GM12878 (cell line): ENCODE measurements around the gene RIPK3. TPM values are rescaled to one million over a fixed set of nuclear protein-coding genes. Genes with fewer than 3 reads are reported as not detected.
A peak's percentile ranks its signal among the peaks of the same experiment; 100 is the strongest.

Source experiments
- ATF7 ChIP-seq: fragments of 450-650 bp; IDR thresholded peaks from 2 replicates; pipeline ENCODE4 v1.6.1; 2016; ENCODE audit warnings: low read depth, mild to moderate bottlenecking
- BCL11A ChIP-seq: IDR thresholded peaks from 2 replicates; pipeline ENCODE4 v1.6.1; 2011; ENCODE audit warnings: low read depth, low read length
- CBFB ChIP-seq: IDR thresholded peaks from 2 replicates; pipeline ENCODE4 v1.6.1; 2016; ENCODE audit warnings: antibody characterized with exemption, low read depth
- CHD1 ChIP-seq: IDR thresholded peaks from 2 replicates; pipeline ENCODE4 v1.6.1; 2012; ENCODE audit warnings: low read depth, low read length, improper control_type of control experiment
- FOS ChIP-seq: IDR thresholded peaks from 3 replicates; pipeline ENCODE4 v1.6.1; 2011; ENCODE audit warnings: borderline replicate concordance; ENCODE audit not compliant: insufficient read length; ENCODE audit errors: extremely low read depth
- GABPA ChIP-seq: IDR thresholded peaks from 2 replicates; pipeline ENCODE4 v1.6.1; 2014; ENCODE audit warnings: antibody characterized with exemption, low read depth, mild to moderate bottlenecking, inconsistent platforms
- HDGF ChIP-seq: fragments of 450-650 bp; IDR thresholded peaks from 2 replicates; pipeline ENCODE4 v1.6.1; 2016; ENCODE audit warnings: antibody characterized with exemption
- JUNB ChIP-seq: IDR thresholded peaks from 2 replicates; pipeline ENCODE4 v1.6.1; 2016; ENCODE audit warnings: antibody characterized with exemption, mild to moderate bottlenecking
- KDM1A ChIP-seq: fragments of 200-600 bp; sonication (generic); IDR thresholded peaks from 2 replicates; pipeline ENCODE4 v1.6.1; 2016; ENCODE audit warnings: borderline replicate concordance
- NFIC ChIP-seq: IDR thresholded peaks from 2 replicates; pipeline ENCODE4 v1.6.1; 2012; ENCODE audit warnings: low read depth, mild to moderate bottlenecking, inconsistent platforms, low read length, moderate library complexity
- NFXL1 ChIP-seq: fragments of 450-650 bp; IDR thresholded peaks from 2 replicates; pipeline ENCODE4 v1.6.1; 2017; ENCODE audit warnings: antibody characterized with exemption, mild to moderate bottlenecking, borderline replicate concordance
- NFYB ChIP-seq: IDR thresholded peaks from 2 replicates; pipeline ENCODE4 v1.6.1; 2011; ENCODE audit warnings: low read depth, mild to moderate bottlenecking, low read length, improper control_type of control experiment, moderate library complexity; ENCODE audit not compliant: insufficient read depth
- NR2C1 ChIP-seq: fragments of 450-650 bp; IDR thresholded peaks from 2 replicates; pipeline ENCODE4 v1.6.1; 2017; ENCODE audit warnings: antibody characterized with exemption, mild to moderate bottlenecking, moderate library complexity
- NR2C2 ChIP-seq: IDR thresholded peaks from 2 replicates; pipeline ENCODE4 v1.6.1; 2011; ENCODE audit warnings: borderline replicate concordance, low read depth; ENCODE audit not compliant: control insufficient read depth, insufficient read length
- POLR2A ChIP-seq: IDR thresholded peaks from 2 replicates; pipeline ENCODE4 v1.6.1; 2011; ENCODE audit warnings: low read depth, mild to moderate bottlenecking, low read length
- RAD21 ChIP-seq: IDR thresholded peaks from 2 replicates; pipeline ENCODE4 v1.6.1; 2011; ENCODE audit warnings: mild to moderate bottlenecking, low read depth, low read length, moderate library complexity; ENCODE audit not compliant: insufficient read depth
- RB1 ChIP-seq: fragments of 450-650 bp; formaldehyde crosslinking; IDR thresholded peaks from 2 replicates; pipeline ENCODE4 v1.6.1; 2017; ENCODE audit warnings: mild to moderate bottlenecking, borderline replicate concordance
- RUNX3 ChIP-seq: IDR thresholded peaks from 2 replicates; pipeline ENCODE4 v1.6.1; 2012; ENCODE audit warnings: low read length, inconsistent platforms
- SP1 ChIP-seq: IDR thresholded peaks from one replicate; pipeline ENCODE4 v1.6.1; 2011; ENCODE audit warnings: low read depth, low read length
- SPI1 ChIP-seq: IDR thresholded peaks from 2 replicates; pipeline ENCODE4 v1.6.1; 2011; ENCODE audit warnings: low read depth, mild to moderate bottlenecking, low read length, moderate library complexity, borderline replicate concordance; ENCODE audit not compliant: insufficient read depth
- SREBF2 ChIP-seq: IDR thresholded peaks from 2 replicates; pipeline ENCODE4 v1.6.1; 2012; ENCODE audit warnings: mild to moderate bottlenecking, low read length
- TBL1XR1 ChIP-seq: IDR thresholded peaks from 2 replicates; pipeline ENCODE4 v1.6.1; 2012; ENCODE audit warnings: low read depth, low read length, improper control_type of control experiment
- ZNF274 ChIP-seq: IDR thresholded peaks from one replicate; pipeline ENCODE4 v1.8.0; 2011; ENCODE audit not compliant: insufficient read length, insufficient read depth
- ZNF384 ChIP-seq: IDR thresholded peaks from 2 replicates; pipeline ENCODE4 v1.6.1; 2012; ENCODE audit warnings: low read depth, mild to moderate bottlenecking, low read length, improper control_type of control experiment, borderline replicate concordance
- ZNF622 ChIP-seq: fragments of 450-650 bp; IDR thresholded peaks from 2 replicates; pipeline ENCODE4 v1.6.1; 2017; ENCODE audit warnings: mild to moderate bottlenecking, inconsistent platforms
- polyA plus RNA-seq, 11 experiments: library from polyadenylated mRNA; depleted of rRNA in 4 of 11; unstranded in 6 of 11; stranded (reverse) in 5 of 11; fragments of >200 nt; fragmentation: Nextera tagmentation in 4 of 11; fragmentation: Illumina TruSeq in 1 of 11; extraction: Ambion mirVana in 4 of 11; extraction: Trizol in 1 of 11; gene quantifications; 1 replicate in 1 of 11; 2 replicates in 10 of 11; pipeline versions ENCODE4 v1.2.1 to v1.2.3, GENCODE V29; 2011 to 2016; ENCODE audit warnings: inconsistent platforms in 2 of 11, missing spikeins in 2 of 11, low read depth in 1 of 11
- total RNA-seq, 4 experiments: library from RNA; depleted of rRNA in 3 of 4; stranded (reverse); fragments of >200 nt in 3 of 4; fragmentation: Illumina TruSeq in 1 of 4; extraction: Trizol in 1 of 4; gene quantifications; 2 replicates each; pipeline versions ENCODE4 v1.2.1 to v1.2.3, GENCODE V29; 2013 to 2021
- TF ChIP-seq, protein P1 (sequence below): IDR thresholded peaks from 2 replicates; pipeline ENCODE4 v1.6.1; 2012; ENCODE audit warnings: low read length, inconsistent platforms
- TF ChIP-seq, protein P2 (sequence below): fragments of 450-650 bp; IDR thresholded peaks from 2 replicates; pipeline ENCODE4 v1.6.1; 2017; ENCODE audit warnings: low read depth, mild to moderate bottlenecking, moderate library complexity
- TF ChIP-seq, protein P3 (sequence below): fragments of 450-650 bp; conservative IDR thresholded peaks from 2 replicates; pipeline ENCODE4 v1.6.1; 2017; ENCODE audit warnings: mild to moderate bottlenecking, moderate library complexity

The RIPK3 gene
- total and polyA plus RNA-seq, 10 of the 15 experiments (the other 5 are each of a cell fraction or from before 2014, with no cell fraction given) = 2.0 to 13.6 (median 8.1) TPM

DNA sequence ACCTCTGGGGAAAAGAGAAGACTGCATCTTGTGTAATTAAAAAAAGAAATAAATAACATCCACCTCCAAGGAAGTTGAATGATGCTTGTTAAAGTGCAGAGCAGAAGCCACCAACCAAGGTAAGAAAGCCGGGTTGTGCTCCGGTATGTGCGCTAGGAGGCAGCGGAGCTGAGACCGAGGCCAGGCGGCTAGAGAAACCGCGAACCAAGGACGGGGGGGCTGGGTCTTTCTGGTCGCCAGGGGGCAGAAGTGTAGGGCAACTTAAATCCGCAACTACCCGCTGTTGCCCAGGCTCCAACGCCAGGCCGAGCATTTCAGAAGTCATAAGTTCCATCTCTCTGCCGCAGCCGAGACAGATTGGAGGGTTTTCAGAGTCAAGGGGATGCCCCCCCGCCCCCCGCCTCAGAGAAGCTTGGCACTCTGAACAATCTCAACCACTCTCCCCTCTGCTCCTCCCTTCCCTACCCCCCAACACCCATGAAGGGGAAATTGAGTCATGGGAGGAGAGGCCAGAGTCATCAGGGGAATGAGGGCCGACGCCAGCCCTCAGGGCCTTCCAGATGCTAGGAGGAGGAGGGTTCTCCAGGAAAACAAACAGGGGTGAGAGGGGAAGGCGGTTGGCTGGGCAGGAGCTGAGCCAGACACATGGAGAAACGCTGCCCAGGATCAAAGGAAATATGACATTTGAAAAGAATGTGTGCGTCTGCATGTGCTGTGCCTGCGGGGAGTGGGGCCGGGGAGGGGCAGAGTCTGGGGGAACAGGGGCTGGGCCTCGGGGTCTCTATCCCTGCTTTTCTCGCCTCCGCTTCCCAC, 26.0 kb upstream of the RIPK3 start (continued):
- TF ChIP-seq RB1 = peak; percentile 40; the same call in 1 of the 2 replicates
- no peak for TF ChIP-seq BCL11A
- no peak for TF ChIP-seq POLR2A
- no peak for TF ChIP-seq ZNF274
- TF ChIP-seq NR2C2 = no peak
- peak; percentile 56; the same call in 1 of the 2 replicates for TF ChIP-seq CBFB
- no peak for TF ChIP-seq NFXL1
- TF ChIP-seq, protein P1, sequence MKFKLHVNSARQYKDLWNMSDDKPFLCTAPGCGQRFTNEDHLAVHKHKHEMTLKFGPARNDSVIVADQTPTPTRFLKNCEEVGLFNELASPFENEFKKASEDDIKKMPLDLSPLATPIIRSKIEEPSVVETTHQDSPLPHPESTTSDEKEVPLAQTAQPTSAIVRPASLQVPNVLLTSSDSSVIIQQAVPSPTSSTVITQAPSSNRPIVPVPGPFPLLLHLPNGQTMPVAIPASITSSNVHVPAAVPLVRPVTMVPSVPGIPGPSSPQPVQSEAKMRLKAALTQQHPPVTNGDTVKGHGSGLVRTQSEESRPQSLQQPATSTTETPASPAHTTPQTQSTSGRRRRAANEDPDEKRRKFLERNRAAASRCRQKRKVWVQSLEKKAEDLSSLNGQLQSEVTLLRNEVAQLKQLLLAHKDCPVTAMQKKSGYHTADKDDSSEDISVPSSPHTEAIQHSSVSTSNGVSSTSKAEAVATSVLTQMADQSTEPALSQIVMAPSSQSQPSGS = no peak
- TF ChIP-seq RUNX3 = peak; percentile 86
- TF ChIP-seq SREBF2 = no peak
- TF ChIP-seq FOS = no peak
- TF ChIP-seq CHD1 = no peak
- 0 out of 2 replicates have a peak, but pooled peaks have one; percentile 10 for TF ChIP-seq ATF7
- no peak for TF ChIP-seq SPI1
- no peak for TF ChIP-seq SP1
- TF ChIP-seq NFIC = no peak
- TF ChIP-seq HDGF = no peak
- TF ChIP-seq JUNB = no peak
- TF ChIP-seq ZNF384 = no peak
- no peak for TF ChIP-seq TBL1XR1
- peak; percentile 70 for TF ChIP-seq RAD21
- TF ChIP-seq KDM1A = no peak
- no peak for TF ChIP-seq NR2C1
- no peak for TF ChIP-seq NFYB
- TF ChIP-seq, protein P2, sequence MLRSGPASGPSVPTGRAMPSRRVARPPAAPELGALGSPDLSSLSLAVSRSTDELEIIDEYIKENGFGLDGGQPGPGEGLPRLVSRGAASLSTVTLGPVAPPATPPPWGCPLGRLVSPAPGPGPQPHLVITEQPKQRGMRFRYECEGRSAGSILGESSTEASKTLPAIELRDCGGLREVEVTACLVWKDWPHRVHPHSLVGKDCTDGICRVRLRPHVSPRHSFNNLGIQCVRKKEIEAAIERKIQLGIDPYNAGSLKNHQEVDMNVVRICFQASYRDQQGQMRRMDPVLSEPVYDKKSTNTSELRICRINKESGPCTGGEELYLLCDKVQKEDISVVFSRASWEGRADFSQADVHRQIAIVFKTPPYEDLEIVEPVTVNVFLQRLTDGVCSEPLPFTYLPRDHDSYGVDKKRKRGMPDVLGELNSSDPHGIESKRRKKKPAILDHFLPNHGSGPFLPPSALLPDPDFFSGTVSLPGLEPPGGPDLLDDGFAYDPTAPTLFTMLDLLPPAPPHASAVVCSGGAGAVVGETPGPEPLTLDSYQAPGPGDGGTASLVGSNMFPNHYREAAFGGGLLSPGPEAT = no peak
- no peak for TF ChIP-seq ZNF622
- TF ChIP-seq, protein P3, sequence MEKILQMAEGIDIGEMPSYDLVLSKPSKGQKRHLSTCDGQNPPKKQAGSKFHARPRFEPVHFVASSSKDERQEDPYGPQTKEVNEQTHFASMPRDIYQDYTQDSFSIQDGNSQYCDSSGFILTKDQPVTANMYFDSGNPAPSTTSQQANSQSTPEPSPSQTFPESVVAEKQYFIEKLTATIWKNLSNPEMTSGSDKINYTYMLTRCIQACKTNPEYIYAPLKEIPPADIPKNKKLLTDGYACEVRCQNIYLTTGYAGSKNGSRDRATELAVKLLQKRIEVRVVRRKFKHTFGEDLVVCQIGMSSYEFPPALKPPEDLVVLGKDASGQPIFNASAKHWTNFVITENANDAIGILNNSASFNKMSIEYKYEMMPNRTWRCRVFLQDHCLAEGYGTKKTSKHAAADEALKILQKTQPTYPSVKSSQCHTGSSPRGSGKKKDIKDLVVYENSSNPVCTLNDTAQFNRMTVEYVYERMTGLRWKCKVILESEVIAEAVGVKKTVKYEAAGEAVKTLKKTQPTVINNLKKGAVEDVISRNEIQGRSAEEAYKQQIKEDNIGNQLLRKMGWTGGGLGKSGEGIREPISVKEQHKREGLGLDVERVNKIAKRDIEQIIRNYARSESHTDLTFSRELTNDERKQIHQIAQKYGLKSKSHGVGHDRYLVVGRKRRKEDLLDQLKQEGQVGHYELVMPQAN = no peak
- no peak for TF ChIP-seq GABPA
